Astrocyte (in vitro differentiated cells and primary cell): ENCODE data around the gene PLD1. TPM values are rescaled to one million over a fixed set of nuclear protein-coding genes. Genes with fewer than 3 reads are reported as not detected.
"Not testable (repeated sequence)": the region's sequence is repeated elsewhere in the genome, so short reads cannot be mapped to it uniquely, and the experiment has no call there.

Experiments used
- DNase-seq: peaks from one replicate; pipeline ENCODE4 v3.0.0-alpha.2; 2010; ENCODE audit warnings: low read depth
- FAIRE-seq: peaks from 2 replicates; lab custom pipeline; 2011; peaks lifted over from hg19 to GRCh38; lab: Jason Lieb, UNC
- H2AFZ ChIP-seq: 2 replicates; pipeline ENCODE4 v1.6.0; 2012; ENCODE audit warnings: low read depth, low read length, inconsistent platforms
- H3K27ac ChIP-seq: 2 replicates; pipeline ENCODE4 v1.5.1; 2011; ENCODE audit warnings: low read depth, low read length, inconsistent platforms
- H3K27me3 ChIP-seq: 2 replicates; pipeline ENCODE4 v1.6.0; 2011; ENCODE audit warnings: low read length, inconsistent platforms; ENCODE audit not compliant: insufficient read depth
- H3K36me3 ChIP-seq: 2 replicates; pipeline ENCODE4 v1.5.1; 2011; ENCODE audit warnings: low read length, inconsistent platforms; ENCODE audit not compliant: insufficient read depth
- H3K4me1 ChIP-seq: 2 replicates; pipeline ENCODE4 v1.5.1; 2011; ENCODE audit warnings: low read length, inconsistent platforms; ENCODE audit not compliant: insufficient read depth
- H3K4me2 ChIP-seq: 2 replicates; pipeline ENCODE4 v1.6.0; 2012; ENCODE audit warnings: low read length, inconsistent platforms
- H3K4me3 ChIP-seq: 2 replicates; pipeline ENCODE4 v1.5.1; 2011; ENCODE audit warnings: low read depth, mild to moderate bottlenecking, low read length, inconsistent platforms; ENCODE audit not compliant: insufficient read depth
- H3K79me2 ChIP-seq: 2 replicates; pipeline ENCODE4 v1.6.0; 2012; ENCODE audit warnings: mild to moderate bottlenecking, low read length, inconsistent platforms; ENCODE audit not compliant: insufficient read depth
- H3K9ac ChIP-seq: 2 replicates; pipeline ENCODE4 v1.6.0; 2012; ENCODE audit warnings: mild to moderate bottlenecking, low read length, inconsistent platforms
- H3K9me3 ChIP-seq: 2 replicates; pipeline ENCODE4 v1.5.1; 2012; ENCODE audit warnings: low read depth, mild to moderate bottlenecking, low read length, inconsistent platforms; ENCODE audit not compliant: insufficient read depth
- H4K20me1 ChIP-seq: 2 replicates; pipeline ENCODE4 v1.6.0; 2012; ENCODE audit warnings: low read length, inconsistent platforms; ENCODE audit not compliant: insufficient read depth
- H3K27ac Mint-ChIP-seq: one replicate; pipeline ENCODE4 v1.8.0; 2021; ENCODE audit warnings: mild to moderate bottlenecking, mixed read lengths; ENCODE audit not compliant: unreplicated experiment
- H3K27me3 Mint-ChIP-seq: one replicate; pipeline ENCODE4 v1.8.0; 2021; ENCODE audit warnings: low read depth, mixed read lengths; ENCODE audit not compliant: unreplicated experiment
- H3K36me3 Mint-ChIP-seq: one replicate; pipeline ENCODE4 v1.8.0; 2021; ENCODE audit warnings: low read depth, mixed read lengths; ENCODE audit not compliant: unreplicated experiment
- H3K4me1 Mint-ChIP-seq: one replicate; pipeline ENCODE4 v1.8.0; 2021; ENCODE audit warnings: low read depth, mixed read lengths; ENCODE audit not compliant: unreplicated experiment
- H3K4me3 Mint-ChIP-seq: one replicate; pipeline ENCODE4 v1.8.0; 2021; ENCODE audit warnings: mild to moderate bottlenecking, moderate library complexity, mixed read lengths; ENCODE audit not compliant: unreplicated experiment
- H3K9me3 Mint-ChIP-seq: one replicate; pipeline ENCODE4 v1.8.0; 2021; ENCODE audit warnings: mild to moderate bottlenecking, mixed read lengths; ENCODE audit not compliant: unreplicated experiment
- EZH2 ChIP-seq: IDR thresholded peaks from 2 replicates; pipeline ENCODE4 v1.6.1; 2012; ENCODE audit warnings: mild to moderate bottlenecking, low read length, inconsistent platforms; ENCODE audit not compliant: insufficient read depth
- total RNA-seq: library from RNA; stranded (reverse); gene quantifications from 2 replicates; pipeline ENCODE4 v1.2.1, GENCODE V29; 2021
- TF ChIP-seq, protein P1 (sequence below): IDR thresholded peaks from 2 replicates; pipeline ENCODE4 v1.5.1; 2011; ENCODE audit warnings: low read depth, mild to moderate bottlenecking, inconsistent platforms, low read length, moderate library complexity; ENCODE audit not compliant: insufficient read depth

Gene PLD1
- total RNA-seq, 1 donor from 2014 or later: 21.5 TPM

DNA sequence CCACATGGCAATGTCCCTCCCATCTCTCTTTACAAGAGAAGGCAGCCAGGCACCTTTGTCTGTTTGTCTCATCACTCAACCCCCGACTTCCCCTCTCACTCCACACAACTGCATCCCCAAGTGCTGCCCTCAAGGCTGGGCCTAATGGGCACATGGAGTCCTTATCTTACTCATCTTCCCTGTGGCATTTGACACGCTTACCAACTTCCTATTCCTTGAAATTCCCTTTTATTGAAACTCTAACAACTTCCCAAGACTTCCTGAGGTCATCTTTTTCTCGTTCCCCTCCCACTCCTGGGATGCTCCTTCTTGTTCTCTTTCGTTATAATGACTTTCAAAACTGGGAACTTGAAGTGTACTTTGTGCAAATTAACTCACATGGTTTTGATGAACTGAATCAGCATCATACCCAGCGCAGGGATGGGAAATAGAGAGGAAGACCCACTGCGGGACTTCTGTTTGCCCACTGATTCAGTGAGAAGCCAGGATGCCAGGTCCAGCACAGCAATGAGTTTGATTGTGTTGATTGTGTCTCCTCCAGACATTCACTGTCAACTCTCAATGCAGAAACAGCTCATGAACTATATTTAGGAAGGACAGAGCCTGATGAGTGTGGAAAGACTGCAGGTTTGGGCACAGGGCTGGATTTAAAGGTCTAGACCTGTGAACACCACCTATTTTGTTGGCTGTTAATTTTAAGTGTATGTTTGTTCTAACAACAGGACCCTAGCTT is 245.4 kb downstream of the PLD1 start:
- TF ChIP-seq, protein P1, sequence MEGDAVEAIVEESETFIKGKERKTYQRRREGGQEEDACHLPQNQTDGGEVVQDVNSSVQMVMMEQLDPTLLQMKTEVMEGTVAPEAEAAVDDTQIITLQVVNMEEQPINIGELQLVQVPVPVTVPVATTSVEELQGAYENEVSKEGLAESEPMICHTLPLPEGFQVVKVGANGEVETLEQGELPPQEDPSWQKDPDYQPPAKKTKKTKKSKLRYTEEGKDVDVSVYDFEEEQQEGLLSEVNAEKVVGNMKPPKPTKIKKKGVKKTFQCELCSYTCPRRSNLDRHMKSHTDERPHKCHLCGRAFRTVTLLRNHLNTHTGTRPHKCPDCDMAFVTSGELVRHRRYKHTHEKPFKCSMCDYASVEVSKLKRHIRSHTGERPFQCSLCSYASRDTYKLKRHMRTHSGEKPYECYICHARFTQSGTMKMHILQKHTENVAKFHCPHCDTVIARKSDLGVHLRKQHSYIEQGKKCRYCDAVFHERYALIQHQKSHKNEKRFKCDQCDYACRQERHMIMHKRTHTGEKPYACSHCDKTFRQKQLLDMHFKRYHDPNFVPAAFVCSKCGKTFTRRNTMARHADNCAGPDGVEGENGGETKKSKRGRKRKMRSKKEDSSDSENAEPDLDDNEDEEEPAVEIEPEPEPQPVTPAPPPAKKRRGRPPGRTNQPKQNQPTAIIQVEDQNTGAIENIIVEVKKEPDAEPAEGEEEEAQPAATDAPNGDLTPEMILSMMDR: no peak
- TF ChIP-seq EZH2: no peak
- Mint-ChIP-seq H3K4me3 (no peak overlapping the region), H3K9me3 (no peaks in the 10 kb centered on the region), H3K36me3 (peaks cover 2% of the 10 kb centered on the region), H3K27ac (no peak overlapping the region), H3K4me1 (peaks cover 14% of the 10 kb centered on the region), H3K27me3 (no peaks in the 10 kb centered on the region)
- Histone ChIP-seq H3K79me2 (no peaks in the 10 kb centered on the region), H3K27me3 (no peaks in the 10 kb centered on the region), H3K9ac (no peak overlapping the region), H3K27ac (no peak overlapping the region), H3K4me1 (no peaks in the 10 kb centered on the region), H3K4me2 (no peak overlapping the region), H3K4me3 (no peak overlapping the region), H3K36me3 (no peaks in the 10 kb centered on the region), H4K20me1 (no peaks in the 10 kb centered on the region), H3K9me3 (no peaks in the 10 kb centered on the region), H2AFZ (no peak overlapping the region)
- FAIRE-seq: no peak
- no peak for DNase-seq

DNA sequence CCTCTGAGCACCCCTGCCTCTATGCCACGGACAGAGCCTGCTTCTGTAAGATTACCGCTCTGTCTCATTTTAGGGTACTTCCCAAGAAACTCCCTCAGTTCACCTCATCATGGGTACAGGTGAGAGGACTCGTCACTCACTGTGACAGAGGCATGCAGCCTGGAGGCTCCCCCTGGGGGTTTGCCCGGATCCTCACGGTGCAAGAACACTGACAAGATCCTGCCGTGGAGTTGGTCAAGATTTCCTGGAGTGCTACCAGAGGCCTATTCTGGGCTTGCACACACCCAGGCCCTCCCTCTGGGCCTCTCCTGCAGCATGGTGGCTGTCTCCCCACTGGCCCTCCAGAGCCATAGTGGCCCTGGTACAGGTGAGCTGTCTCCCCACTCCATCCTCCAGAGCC is 247.0 kb downstream of the PLD1 start:
- H3K36me3 ChIP-seq: no peaks in the 10 kb centered on the region
- H3K9ac ChIP-seq: no peak overlapping the region
- Mint-ChIP-seq H3K4me1 (peaks cover 14% of the 10 kb centered on the region), H3K4me3 (no peak overlapping the region), H3K9me3 (no peaks in the 10 kb centered on the region), H3K27me3 (no peaks in the 10 kb centered on the region), H3K27ac (no peak overlapping the region), H3K36me3 (peaks cover 2% of the 10 kb centered on the region)
- no peak overlapping the region for H3K27ac ChIP-seq
- FAIRE-seq (no peak), DNase-seq (no peak)
- no peaks in the 10 kb centered on the region for H3K79me2 ChIP-seq
- no peak overlapping the region for H3K4me2 ChIP-seq
- TF ChIP-seq EZH2: no peak
- TF ChIP-seq, protein P1: no peak
- H3K27me3 ChIP-seq: no peaks in the 10 kb centered on the region
- H3K9me3 ChIP-seq: no peaks in the 10 kb centered on the region
- H3K4me3 ChIP-seq: no peak overlapping the region
- no peaks in the 10 kb centered on the region for H3K4me1 ChIP-seq
- H4K20me1 ChIP-seq: no peaks in the 10 kb centered on the region
- H2AFZ ChIP-seq: no peak overlapping the region

DNA sequence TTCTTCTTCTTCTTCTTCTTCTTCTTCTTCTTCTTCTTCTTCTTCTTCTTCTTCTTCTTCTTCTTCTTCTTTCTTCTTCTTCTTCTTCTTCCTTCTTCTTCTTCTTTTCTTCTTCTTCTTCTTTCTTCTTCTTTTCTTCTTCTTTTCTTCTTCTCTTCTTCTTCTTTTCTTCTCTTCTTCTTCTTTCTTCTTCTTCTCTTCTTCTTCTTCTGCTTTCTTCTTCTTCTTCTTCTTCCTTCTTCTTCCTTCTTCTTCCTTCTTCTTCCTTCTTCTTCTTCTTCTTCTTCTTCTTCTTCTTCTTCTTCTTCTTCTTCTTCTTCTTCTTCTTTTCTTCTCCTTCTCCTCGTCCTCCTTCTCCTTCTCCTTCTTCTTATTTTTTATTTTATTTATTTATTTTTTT is 247.8 kb downstream of the PLD1 start:
- not testable (repeated sequence) for H3K27me3 Mint-ChIP-seq, H3K9ac ChIP-seq, H3K9me3 ChIP-seq, FAIRE-seq, H3K4me1 ChIP-seq, H3K27me3 ChIP-seq, H3K4me3 ChIP-seq, H4K20me1 ChIP-seq, H3K4me2 ChIP-seq, H3K36me3 ChIP-seq, H3K36me3 Mint-ChIP-seq, DNase-seq, H3K27ac ChIP-seq, H3K4me3 Mint-ChIP-seq, H3K27ac Mint-ChIP-seq, H3K9me3 Mint-ChIP-seq, H3K79me2 ChIP-seq, H2AFZ ChIP-seq
- H3K4me1 Mint-ChIP-seq: peaks cover 14% of the 10 kb centered on the region
